GM12872 (cell line): ENCODE data around the gene SUPT16H.

Experiments used
- TF ChIP-seq, protein P1 (sequence below): IDR thresholded peaks from 3 replicates; pipeline ENCODE4 v1.5.1; 2011; ENCODE audit warnings: low read depth, mild to moderate bottlenecking, low read length, moderate library complexity; ENCODE audit not compliant: insufficient read depth

Gene SUPT16H

DNA sequence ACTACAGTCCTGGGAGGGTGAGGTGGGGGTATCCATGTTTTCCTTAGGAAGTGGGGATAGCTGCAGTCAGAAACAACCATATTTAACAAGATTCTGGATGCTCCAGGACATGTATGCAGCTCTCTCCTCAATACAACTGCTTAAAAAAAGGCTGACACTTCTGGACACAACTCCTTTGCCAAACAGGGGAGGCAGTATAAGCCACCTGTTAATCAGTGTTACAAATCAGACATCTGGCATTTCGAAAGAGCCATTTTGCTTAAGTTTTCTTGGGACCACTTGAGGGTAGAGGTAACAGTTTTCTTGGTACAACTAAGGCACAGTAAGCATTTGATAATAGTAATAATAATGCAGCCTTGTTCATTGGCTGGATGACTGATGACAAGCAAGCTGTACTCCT lies 56.8 kb downstream of the SUPT16H start:
- TF ChIP-seq, protein P1, sequence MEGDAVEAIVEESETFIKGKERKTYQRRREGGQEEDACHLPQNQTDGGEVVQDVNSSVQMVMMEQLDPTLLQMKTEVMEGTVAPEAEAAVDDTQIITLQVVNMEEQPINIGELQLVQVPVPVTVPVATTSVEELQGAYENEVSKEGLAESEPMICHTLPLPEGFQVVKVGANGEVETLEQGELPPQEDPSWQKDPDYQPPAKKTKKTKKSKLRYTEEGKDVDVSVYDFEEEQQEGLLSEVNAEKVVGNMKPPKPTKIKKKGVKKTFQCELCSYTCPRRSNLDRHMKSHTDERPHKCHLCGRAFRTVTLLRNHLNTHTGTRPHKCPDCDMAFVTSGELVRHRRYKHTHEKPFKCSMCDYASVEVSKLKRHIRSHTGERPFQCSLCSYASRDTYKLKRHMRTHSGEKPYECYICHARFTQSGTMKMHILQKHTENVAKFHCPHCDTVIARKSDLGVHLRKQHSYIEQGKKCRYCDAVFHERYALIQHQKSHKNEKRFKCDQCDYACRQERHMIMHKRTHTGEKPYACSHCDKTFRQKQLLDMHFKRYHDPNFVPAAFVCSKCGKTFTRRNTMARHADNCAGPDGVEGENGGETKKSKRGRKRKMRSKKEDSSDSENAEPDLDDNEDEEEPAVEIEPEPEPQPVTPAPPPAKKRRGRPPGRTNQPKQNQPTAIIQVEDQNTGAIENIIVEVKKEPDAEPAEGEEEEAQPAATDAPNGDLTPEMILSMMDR = no peak

DNA sequence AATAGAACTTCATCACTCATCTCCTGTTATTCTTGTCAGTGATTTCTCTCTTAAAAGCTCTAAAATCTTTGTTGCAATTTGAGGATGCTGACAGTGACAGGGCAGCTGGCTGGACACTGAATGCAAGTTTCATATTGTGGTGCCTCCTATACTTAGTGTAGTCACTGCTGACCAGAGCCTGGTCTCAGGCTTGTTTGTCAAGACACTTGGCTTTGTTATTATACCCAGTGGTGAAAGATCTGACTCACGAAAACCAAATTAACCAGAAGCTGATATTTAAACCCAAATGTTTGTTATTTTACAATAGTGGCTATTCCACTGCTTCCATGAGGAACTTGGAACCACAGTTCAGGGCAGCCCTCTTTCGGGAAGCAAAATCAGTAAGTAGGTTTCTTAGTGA lies 61.1 kb downstream of the SUPT16H start:
- TF ChIP-seq, protein P1 = no peak

DNA sequence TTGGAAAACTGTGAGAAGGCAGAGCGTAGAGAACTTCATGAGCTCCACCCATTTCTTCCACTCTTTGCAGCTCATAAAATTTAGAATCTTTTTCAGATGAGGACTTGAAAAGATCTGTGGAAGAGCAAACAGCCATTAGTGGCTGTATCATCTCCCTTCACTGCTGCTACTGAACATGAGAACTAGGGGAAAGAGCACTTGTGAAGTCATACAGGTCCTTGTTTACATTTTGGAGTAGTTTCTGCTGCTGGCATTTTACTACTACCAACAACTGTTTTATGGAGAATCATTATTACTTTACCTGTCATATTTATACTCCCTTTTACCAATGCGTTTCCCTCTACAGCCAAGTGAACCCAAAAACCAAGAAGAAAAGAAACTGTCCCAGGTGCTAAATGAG lies 62.9 kb downstream of the SUPT16H start:
- TF ChIP-seq, protein P1 = no peak

DNA sequence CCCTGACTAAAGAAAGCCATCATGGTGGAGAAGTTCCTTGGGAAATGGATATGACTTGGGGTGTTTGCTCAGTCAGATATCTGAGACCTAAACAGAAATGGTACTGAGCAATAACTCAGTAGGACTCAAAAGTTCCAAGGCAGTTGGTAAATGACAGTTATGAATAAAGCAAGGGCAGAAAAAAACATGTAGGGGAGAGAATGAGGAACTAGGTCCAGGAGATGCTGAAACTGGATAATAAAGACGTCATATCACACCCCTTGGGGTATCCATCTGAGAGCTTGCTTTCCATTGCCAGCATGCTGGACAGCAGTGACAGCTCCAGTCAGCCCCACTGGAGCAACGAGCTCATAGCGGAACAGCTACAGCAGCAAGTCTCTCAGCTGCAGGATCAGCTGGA lies 66.4 kb downstream of the SUPT16H start:
- TF ChIP-seq, protein P1 = no peak

DNA sequence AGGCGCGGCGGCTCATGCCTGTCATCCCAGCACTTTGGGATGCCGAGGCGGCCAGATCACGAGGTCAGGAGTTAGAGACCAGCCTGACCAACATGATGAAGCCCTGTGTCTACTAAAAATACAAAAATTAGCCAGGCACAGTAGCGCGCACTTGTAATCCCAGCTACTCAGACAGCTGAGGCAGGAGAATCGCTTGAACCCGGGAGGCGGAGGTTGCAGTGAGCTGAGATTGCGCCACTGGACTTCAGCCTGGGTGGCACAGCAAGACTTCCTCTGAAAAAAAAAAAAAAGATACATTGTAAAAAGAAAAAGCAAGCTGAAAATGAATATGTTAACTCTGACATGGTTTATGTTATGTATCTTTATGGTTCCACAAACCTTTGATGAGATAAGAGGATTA lies 70.3 kb downstream of the SUPT16H start:
- TF ChIP-seq, protein P1 = no peak

DNA sequence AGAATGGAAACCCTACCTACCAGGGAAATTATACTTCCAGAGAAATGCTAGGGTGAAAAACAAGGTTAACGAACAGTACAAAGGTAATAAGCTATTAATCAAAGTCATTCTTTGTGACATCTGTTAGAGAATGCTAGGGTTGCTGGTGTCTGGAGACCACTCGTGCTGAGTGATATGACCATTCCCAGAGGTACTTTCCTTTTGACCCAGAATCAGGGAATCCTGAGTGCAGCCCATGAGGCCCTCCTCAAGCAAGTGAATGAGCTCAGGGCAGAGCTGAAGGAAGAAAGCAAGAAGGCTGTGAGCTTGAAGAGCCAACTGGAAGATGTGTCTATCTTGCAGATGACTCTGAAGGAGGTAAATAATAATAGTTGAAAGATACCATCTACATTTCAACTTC lies 72.2 kb downstream of the SUPT16H start:
- TF ChIP-seq, protein P1 = no peak

DNA sequence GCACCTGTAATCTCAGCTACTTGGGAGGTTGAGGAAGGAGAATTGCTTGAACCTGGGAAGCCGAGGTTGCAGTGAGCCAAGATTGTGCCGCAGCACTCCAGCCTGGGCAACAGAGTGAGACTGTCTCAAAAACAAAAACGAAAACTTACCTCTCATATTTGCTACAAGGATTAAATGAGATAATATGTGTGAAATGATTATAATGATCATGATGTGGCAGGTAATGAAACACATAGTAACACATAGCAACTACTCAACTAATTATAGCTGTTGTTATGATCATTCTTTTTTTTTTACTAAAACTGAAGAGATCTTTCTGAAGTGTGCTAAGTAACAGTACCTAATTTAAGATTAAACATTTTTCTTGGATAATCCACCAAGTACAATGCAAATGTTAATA lies 73.9 kb downstream of the SUPT16H start:
- TF ChIP-seq, protein P1 = no peak

DNA sequence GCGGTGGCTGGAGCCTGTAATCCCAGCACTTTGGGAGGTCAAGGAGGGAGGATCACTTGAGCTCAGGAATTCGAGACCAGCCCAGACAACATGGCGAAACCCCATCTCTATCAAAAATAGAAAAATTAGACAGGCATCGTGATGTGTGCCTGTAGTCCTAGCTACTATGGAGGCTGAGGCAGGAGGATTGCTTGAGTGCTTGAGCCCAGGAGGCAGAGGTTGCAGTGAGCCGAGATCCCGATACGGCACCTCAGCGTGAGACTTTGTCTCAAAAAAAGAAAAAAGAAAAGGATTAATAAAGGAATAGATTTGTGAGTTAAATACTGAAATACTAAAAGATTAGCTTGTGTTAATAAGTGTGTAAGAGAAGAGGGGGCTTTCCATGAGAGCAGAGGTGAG lies 74.6 kb downstream of the SUPT16H start:
- TF ChIP-seq, protein P1 = no peak
